ENCODE data around the gene SORCS1. TPM values are rescaled to one million over a fixed set of nuclear protein-coding genes. Genes with fewer than 3 reads are reported as not detected.

SORCS1 gene
- total and polyA plus RNA-seq, 2 of the 13 experiments (the other 11 are each of a cell fraction or from before 2014, with no cell fraction given), result not detected

GRCh38 chr10:106708506-106708905 is 456.0 kb downstream of the SORCS1 start:
- no peak for FAIRE-seq
- Histone ChIP-seq H3K27ac (ENCODE audit: extremely low read length, insufficient read depth, low read length) (no peak overlapping the region), H3K9ac (ENCODE audit: insufficient read depth, low read depth, low read length) (no peak overlapping the region), H4K20me1 (ENCODE audit: insufficient read depth, low read length) (no peaks in the 10 kb centered on the region), H3K9me3 (ENCODE audit: low read length) (no peaks in the 10 kb centered on the region), H3K4me3 (replicated peaks in 1 of 3; ENCODE audit: insufficient read depth in 1 of 3, low read depth in 2 of 3, low read length in 3 of 3) (no peak overlapping the region), H2AFZ (ENCODE audit: low read length) (no peak overlapping the region), H3K4me2 (ENCODE audit: low read depth, low read length) (no peak overlapping the region), H3K79me2 (ENCODE audit: insufficient read depth, low read length) (no peaks in the 10 kb centered on the region), H3K4me1 (ENCODE audit: insufficient read depth, low read length) (no peaks in the 10 kb centered on the region), H3K27me3 (ENCODE audit: control insufficient read depth in 1 of 2, insufficient read depth in 2 of 2, low read length in 2 of 2) (no peaks in the 10 kb centered on the region), H3K36me3 (replicated peaks in 1 of 2; ENCODE audit: control insufficient read depth in 1 of 2, insufficient read depth in 2 of 2, low read length in 2 of 2) (no peaks in the 10 kb centered on the region)
- POLR2A ChIA-PET, result no interaction called here
- intact Hi-C loops (cut with micrococcal nuclease; ENCODE audit: unreplicated experiment), result no loop called here
- no peak for DNase-seq (ENCODE audit: low spot score)
- CTCF ChIA-PET (ENCODE audit: low intra/inter-chr PET ratio, low total read pairs), result no interaction called here
- WGBS (ENCODE audit: low lambda C conversion rate), result 10% methylated on average over 2 of the region's 2 CpGs
- in situ Hi-C loops (cut with HindIII; ENCODE audit: extremely low pct_ligation_motif_present, low pct_unique_long_range_greater_than_20kb), result no loop called here
- TF ChIP-seq KLF15 (CRISPR knock-in tag; IDR thresholded peaks at IDR 0.05; ENCODE audit: borderline replicate concordance) (no peak), ZNF839 (CRISPR knock-in tag; IDR thresholded peaks at IDR 0.05; ENCODE audit: borderline replicate concordance) (no peak), ZBTB21 (CRISPR knock-in tag; IDR thresholded peaks at IDR 0.05) (no peak), ZNF704 (CRISPR knock-in tag; IDR thresholded peaks at IDR 0.05; ENCODE audit: borderline replicate concordance) (no peak), ZNF44 (CRISPR knock-in tag; IDR thresholded peaks at IDR 0.05) (no peak), DMAP1 (CRISPR knock-in tag; IDR thresholded peaks at IDR 0.05) (no peak), TRIM22 (IDR thresholded peaks at IDR 0.05) (no peak)
- BruUV-seq (replicated peaks), result no TSS peak
- no peak for ATAC-seq

GRCh38 chr10:106707657-106708056 is 456.8 kb downstream of the SORCS1 start:
- H2AFZ ChIP-seq (ENCODE audit: low read length), result no peak overlapping the region
- FAIRE-seq (no peak), DNase-seq (ENCODE audit: low spot score) (no peak), ATAC-seq (no peak)
- no peaks in the 10 kb centered on the region for H3K4me1 ChIP-seq (ENCODE audit: insufficient read depth, low read length)
- ChIA-PET POLR2A (no interaction called here), CTCF (ENCODE audit: low intra/inter-chr PET ratio, low total read pairs) (no interaction called here)
- TF ChIP-seq ARNTL (CRISPR knock-in tag; IDR thresholded peaks at IDR 0.05) (no peak), ATM (IDR thresholded peaks at IDR 0.05; ENCODE audit: borderline replicate concordance) (no peak), CCAR2 (optimal IDR thresholded peaks at IDR 0.05; ENCODE audit: low read depth, low read length) (no peak), ZNF430 (CRISPR knock-in tag; IDR thresholded peaks at IDR 0.05) (no peak), ZNF275 (CRISPR knock-in tag; IDR thresholded peaks at IDR 0.05; ENCODE audit: borderline replicate concordance) (no peak), ZNF891 (CRISPR knock-in tag; IDR thresholded peaks at IDR 0.05) (no peak), ZNF841 (CRISPR knock-in tag; IDR thresholded peaks at IDR 0.05; ENCODE audit: borderline replicate concordance) (no peak)
- H3K4me2 ChIP-seq (ENCODE audit: low read depth, low read length), result no peak overlapping the region
- BruUV-seq (replicated peaks), result no TSS peak
- H3K36me3 ChIP-seq (replicated peaks in 1 of 2; ENCODE audit: control insufficient read depth in 1 of 2, insufficient read depth in 2 of 2, low read length in 2 of 2), result no peaks in the 10 kb centered on the region
- H3K27me3 ChIP-seq (ENCODE audit: control insufficient read depth in 1 of 2, insufficient read depth in 2 of 2, low read length in 2 of 2), result no peaks in the 10 kb centered on the region
- no peak overlapping the region for H3K27ac ChIP-seq (ENCODE audit: extremely low read length, insufficient read depth, low read length)
- H3K4me3 ChIP-seq (replicated peaks in 1 of 3; ENCODE audit: insufficient read depth in 1 of 3, low read depth in 2 of 3, low read length in 3 of 3), result no peak overlapping the region
- H3K9ac ChIP-seq (ENCODE audit: insufficient read depth, low read depth, low read length), result no peak overlapping the region
- intact Hi-C loops (cut with micrococcal nuclease; ENCODE audit: unreplicated experiment), result no loop called here
- no peaks in the 10 kb centered on the region for H3K79me2 ChIP-seq (ENCODE audit: insufficient read depth, low read length)
- in situ Hi-C loops (cut with HindIII; ENCODE audit: extremely low pct_ligation_motif_present, low pct_unique_long_range_greater_than_20kb), result no loop called here
- H4K20me1 ChIP-seq (ENCODE audit: insufficient read depth, low read length), result no peaks in the 10 kb centered on the region
- 20% methylated on average over 3 of the region's 3 CpGs for WGBS (ENCODE audit: low lambda C conversion rate)
- H3K9me3 ChIP-seq (ENCODE audit: low read length), result no peaks in the 10 kb centered on the region

Data from HepG2 (cell line).